GM21825 (cell line): Measurements from ENCODE around the gene SLIT3.

Experiments used
- ATAC-seq: cut with Tn5 transposase; IDR thresholded peaks from one replicate; pipeline ENCODE4 v1.9.1; 2021; ENCODE audit warnings: mild to moderate bottlenecking, moderate library complexity; ENCODE audit not compliant: unreplicated experiment

SLIT3 gene

GRCh38 chr5:169009123-169009522, 291.8 kb downstream of the SLIT3 start:
- ATAC-seq, result no peak

- ATAC-seq, result no peak
Observed at GRCh38 chr5:169006842-169007790, 293.8 kb downstream of the SLIT3 start.

GRCh38 chr5:169004551-169004950, 296.4 kb downstream of the SLIT3 start:
- ATAC-seq, result no peak

- no peak for ATAC-seq
Observed at GRCh38 chr5:169003721-169004541, 297.0 kb downstream of the SLIT3 start.

- ATAC-seq, result no peak
Observed at GRCh38 chr5:169002953-169003555, 297.9 kb downstream of the SLIT3 start.

- no peak for ATAC-seq
Observed at GRCh38 chr5:169001394-169001793, 299.5 kb downstream of the SLIT3 start.

- ATAC-seq, result no peak
Observed at GRCh38 chr5:168995024-168995423, 305.9 kb downstream of the SLIT3 start.

- no peak for ATAC-seq
Observed at GRCh38 chr5:168992687-168993086, 308.3 kb downstream of the SLIT3 start.

- no peak for ATAC-seq
Observed at GRCh38 chr5:168992016-168992415, 308.9 kb downstream of the SLIT3 start.

- no peak for ATAC-seq
Observed at GRCh38 chr5:168991311-168991710, 309.6 kb downstream of the SLIT3 start.

GRCh38 chr5:168990679-168991078, 310.3 kb downstream of the SLIT3 start:
- no peak for ATAC-seq

GRCh38 chr5:168989731-168990505, 311.0 kb downstream of the SLIT3 start:
- no peak for ATAC-seq

- ATAC-seq, result no peak
Observed at GRCh38 chr5:168988699-168989098, 312.2 kb downstream of the SLIT3 start.

GRCh38 chr5:168987543-168988300, 313.2 kb downstream of the SLIT3 start:
- no peak for ATAC-seq

GRCh38 chr5:168985454-168985853, 315.5 kb downstream of the SLIT3 start:
- ATAC-seq, result no peak

GRCh38 chr5:168984135-168984675, 316.7 kb downstream of the SLIT3 start:
- ATAC-seq, result no peak

GRCh38 chr5:168979135-168979534, 321.8 kb downstream of the SLIT3 start:
- ATAC-seq, result no peak

- no peak for ATAC-seq
Observed at GRCh38 chr5:168978500-168978899, 322.4 kb downstream of the SLIT3 start.

GRCh38 chr5:168978015-168978414, 322.9 kb downstream of the SLIT3 start:
- no peak for ATAC-seq
